ENCODE data around the gene BTBD16. TPM values are rescaled to one million over a fixed set of nuclear protein-coding genes. Genes with fewer than 3 reads are reported as not detected.

BTBD16 gene
- total and polyA plus RNA-seq, 10 of the 15 experiments (the other 5 are each of a cell fraction or from before 2014, with no cell fraction given) = 0.11 TPM; not detected in 9

GRCh38 chr10:122357685-122358084 lies 86.6 kb downstream of the BTBD16 start:
- ChIA-PET POLR2A (no interaction called here), RAD21 (ENCODE audit: unreplicated experiment) (no interaction called here), CTCF (no interaction called here), SMC1A (ENCODE audit: uncharacterized antibody, unreplicated experiment) (no interaction called here)
- H3K27me3 ChIP-seq (replicated peaks in 1 of 2; ENCODE audit: control insufficient read depth in 2 of 2, insufficient read depth in 2 of 2, low read length in 1 of 2) = peaks cover 2% of the 10 kb centered on the region in 2 experiments; a peak in 2 of 4 replicates
- no peaks in the 10 kb centered on the region for H4K20me1 ChIP-seq (ENCODE audit: control insufficient read depth, insufficient read depth)
- no peaks in the 10 kb centered on the region for H3K79me2 ChIP-seq (ENCODE audit: control insufficient read depth, insufficient read depth, low read length)
- H3K9ac ChIP-seq (ENCODE audit: control insufficient read depth, insufficient read depth, low read length) = no peak overlapping the region
- DNase-seq (ENCODE audit: low read depth, low spot score) (no peak), FAIRE-seq (no peak), ATAC-seq (no peak)
- TF ChIP-seq STAT3 (IDR thresholded peaks at IDR 0.05; ENCODE audit: low read depth, low read length) = no peak
- TF ChIP-seq SUZ12 (IDR thresholded peaks at IDR 0.05; ENCODE audit: unreplicated experiment) = no peak
- no peak for TF ChIP-seq DPF2 (IDR thresholded peaks at IDR 0.05)
- TF ChIP-seq PKNOX1 (IDR thresholded peaks at IDR 0.05) = no peak
- no peak for TF ChIP-seq CUX1 (IDR thresholded peaks at IDR 0.05; ENCODE audit: insufficient replicate concordance, low read depth, low read length)
- TF ChIP-seq KLF5 (IDR thresholded peaks at IDR 0.05; ENCODE audit: partially characterized antibody) = no peak
- TF ChIP-seq ETV6 (conservative IDR thresholded peaks at IDR 0.05 in 1 of 2, IDR thresholded peaks at IDR 0.05 in 1 of 2; ENCODE audit: borderline replicate concordance in 1 of 2, low read depth in 1 of 2) = no peak
- TF ChIP-seq NFYB (IDR thresholded peaks at IDR 0.05; ENCODE audit: insufficient read depth, low read depth, low read length) = no peak
- no peak for TF ChIP-seq RAD51 (IDR thresholded peaks at IDR 0.05)
- no peak for TF ChIP-seq EP300 (IDR thresholded peaks at IDR 0.05; ENCODE audit: borderline replicate concordance in 1 of 2, control insufficient read depth in 1 of 2, low read depth in 2 of 2, low read length in 2 of 2)
- TF ChIP-seq NKRF (conservative IDR thresholded peaks at IDR 0.05) = no peak
- no peak for TF ChIP-seq SIX5 (IDR thresholded peaks at IDR 0.05; ENCODE audit: low read depth, low read length, severe bottlenecking)
- TF ChIP-seq HDGF (IDR thresholded peaks at IDR 0.05) = no peak
- no peak for TF ChIP-seq NR2F1 (conservative IDR thresholded peaks at IDR 0.05)
- TF ChIP-seq TBL1XR1 (IDR thresholded peaks at IDR 0.05; ENCODE audit: low read depth, low read length) = no peak
- TF ChIP-seq ASH2L (IDR thresholded peaks at IDR 0.05; ENCODE audit: borderline replicate concordance, low read depth) = no peak
- TF ChIP-seq CBFB (IDR thresholded peaks at IDR 0.05; ENCODE audit: low read depth) = no peak
- no peak for TF ChIP-seq HDAC2 (IDR thresholded peaks at IDR 0.05)
- H3K4me3 ChIP-seq = no peak overlapping the region
- H3K4me2 ChIP-seq (ENCODE audit: control insufficient read depth, insufficient read depth) = no peak overlapping the region
- H3K36me3 ChIP-seq (ENCODE audit: control insufficient read depth in 2 of 2, insufficient read depth in 2 of 2, low read length in 1 of 2) = no peaks in the 10 kb centered on the region
- 43% methylated on average over 4 of the region's 4 CpGs for WGBS (ENCODE audit: insufficient coverage, insufficient replicate concordance, low lambda C conversion rate, missing lambda C conversion rate)
- H3K9me3 ChIP-seq (replicated peaks; ENCODE audit: control insufficient read depth, insufficient read depth, low read length) = no peaks in the 10 kb centered on the region
- H3K27ac ChIP-seq (ENCODE audit: control insufficient read depth, insufficient read depth) = no peak overlapping the region
- no TSS peak for BruUV-seq (replicated peaks)
- in situ Hi-C loops (cut with MboI) = no loop called here
- intact Hi-C loops (cut with micrococcal nuclease; ENCODE audit: unreplicated experiment) = no loop called here
- no peaks in the 10 kb centered on the region for H3K4me1 ChIP-seq (ENCODE audit: control insufficient read depth, insufficient read depth, low read length)
- no peak overlapping the region for H2AFZ ChIP-seq (ENCODE audit: control insufficient read depth, low read depth, low read length)
